ENCODE measurements around the gene SCN3B.
"Not testable (repeated sequence)": the region's sequence is repeated elsewhere in the genome, so short reads cannot be mapped to it uniquely, and the experiment has no call there.

SCN3B gene, protein sequence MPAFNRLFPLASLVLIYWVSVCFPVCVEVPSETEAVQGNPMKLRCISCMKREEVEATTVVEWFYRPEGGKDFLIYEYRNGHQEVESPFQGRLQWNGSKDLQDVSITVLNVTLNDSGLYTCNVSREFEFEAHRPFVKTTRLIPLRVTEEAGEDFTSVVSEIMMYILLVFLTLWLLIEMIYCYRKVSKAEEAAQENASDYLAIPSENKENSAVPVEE

DNA sequence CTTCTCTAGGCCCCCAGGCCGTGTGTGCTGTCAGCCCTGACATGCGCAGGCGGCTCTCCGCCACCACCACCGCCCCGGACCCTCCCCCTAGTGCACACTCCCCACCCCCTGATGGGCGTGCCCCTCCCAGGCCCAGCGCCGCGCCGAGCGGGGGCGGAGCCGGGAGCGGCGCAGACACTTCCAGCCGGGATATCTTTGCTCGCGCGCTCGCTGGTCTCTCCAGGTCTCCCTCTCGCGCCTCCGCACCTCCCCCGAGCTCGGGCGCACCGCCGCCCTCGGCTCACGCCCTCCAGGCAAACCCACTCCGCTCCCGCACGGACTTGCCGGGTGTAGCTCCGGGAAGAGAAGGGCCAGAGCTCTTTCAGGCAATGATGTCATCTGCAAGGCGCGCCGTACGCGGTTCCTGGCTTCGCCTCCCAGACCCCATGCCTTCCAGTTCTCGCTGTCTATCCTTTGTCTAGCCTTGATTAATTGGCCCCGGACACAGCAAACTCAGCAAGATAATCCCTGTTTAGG, at the start of gene SCN3B:
TSS of gene SCN3B (minus strand) at position 59 of the 516 bp plus-strand sequence. CDS start 823 bp downstream, outside the sequence.
- peak; percentile 9 for DNase-seq (ENCODE audit: low read depth)

DNA sequence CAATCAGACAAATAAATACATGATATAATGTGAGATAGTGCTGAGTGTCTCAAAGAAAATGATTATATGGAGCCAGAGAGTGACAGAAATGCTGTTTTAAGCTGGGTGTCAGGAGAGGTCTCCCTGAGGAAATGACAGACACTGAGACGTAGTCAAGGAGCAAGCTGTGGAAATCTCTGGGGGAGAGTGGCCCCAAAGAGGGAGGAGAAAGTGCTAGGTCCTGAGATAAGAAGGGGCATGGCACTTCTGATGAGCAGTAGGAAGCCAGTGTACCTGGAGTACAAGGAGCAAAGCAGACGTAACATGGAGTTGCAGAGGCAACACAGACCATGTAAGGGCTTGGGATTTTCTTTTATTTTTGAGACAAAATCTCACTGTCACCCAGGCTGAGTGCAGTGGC, 48.3 kb upstream of the SCN3B start:
- no peak for DNase-seq (ENCODE audit: low read depth)

DNA sequence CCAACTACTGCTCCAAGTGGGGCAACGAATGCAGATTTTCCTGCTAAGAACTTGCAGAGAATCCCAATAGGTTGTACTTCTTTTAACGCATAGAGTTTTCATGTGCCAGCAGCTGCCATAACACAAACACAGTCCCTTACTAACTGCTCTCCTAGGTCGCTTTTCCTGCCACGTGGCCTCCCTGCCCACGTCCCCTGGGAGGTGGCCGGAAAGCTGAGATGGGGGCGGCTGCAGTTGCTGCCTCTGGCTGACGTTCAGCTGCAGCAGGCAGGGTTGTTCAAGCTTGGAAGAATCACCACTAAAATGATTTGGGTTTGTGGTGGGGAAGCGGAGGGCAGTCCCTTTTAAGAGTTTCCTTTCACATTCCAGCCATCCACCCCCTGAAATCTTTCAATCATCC, 47.7 kb upstream of the SCN3B start:
- no peak for DNase-seq (ENCODE audit: low read depth)

DNA sequence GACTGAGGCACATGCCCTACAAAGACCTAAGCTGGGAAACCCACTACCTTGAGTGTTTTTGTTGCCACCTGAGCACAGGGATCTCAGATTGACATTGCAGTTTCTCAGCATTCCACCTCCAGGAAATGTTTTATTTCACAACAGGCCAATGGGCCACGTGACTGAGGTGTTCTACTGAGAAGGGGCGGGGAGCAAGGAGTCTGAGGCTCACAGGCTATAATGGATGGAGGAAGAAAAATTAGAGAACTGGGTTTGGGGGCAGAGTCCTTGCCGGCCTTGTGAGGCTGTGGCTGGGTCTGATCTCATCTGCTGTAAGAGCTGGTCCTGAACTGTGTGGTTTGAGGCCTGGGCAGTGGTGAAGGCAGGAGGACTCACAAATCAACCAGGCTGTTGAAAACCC, 46.3 kb upstream of the SCN3B start:
- no peak for DNase-seq (ENCODE audit: low read depth)

DNA sequence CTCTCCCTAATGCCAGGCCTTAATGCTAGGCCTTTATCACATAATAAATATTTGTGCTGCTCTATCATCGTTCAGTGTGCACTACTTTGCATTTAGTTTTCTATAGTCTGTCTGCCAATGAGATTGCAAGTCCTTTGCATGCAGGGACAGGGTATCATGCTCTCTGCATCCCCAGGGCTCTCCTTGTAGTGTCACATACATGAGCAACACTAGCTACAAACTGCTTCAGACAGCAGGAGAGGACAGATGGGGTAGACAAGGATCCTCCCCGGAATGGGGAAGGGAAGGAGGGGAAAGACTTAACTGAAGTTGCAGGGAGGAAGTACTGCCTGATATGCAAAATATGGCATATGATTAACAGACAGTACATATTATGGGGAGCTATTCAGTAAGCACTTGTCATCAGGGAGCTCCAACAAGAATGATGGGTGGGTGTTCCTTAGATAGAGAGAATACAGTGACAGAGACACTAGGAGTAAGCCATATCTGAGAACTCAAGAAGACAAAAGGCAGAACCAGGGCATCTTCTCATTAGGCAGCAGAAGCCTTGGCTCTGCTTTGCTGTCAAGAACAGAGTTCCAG, 44.2 kb upstream of the SCN3B start:
- DNase-seq (ENCODE audit: low read depth): no peak

DNA sequence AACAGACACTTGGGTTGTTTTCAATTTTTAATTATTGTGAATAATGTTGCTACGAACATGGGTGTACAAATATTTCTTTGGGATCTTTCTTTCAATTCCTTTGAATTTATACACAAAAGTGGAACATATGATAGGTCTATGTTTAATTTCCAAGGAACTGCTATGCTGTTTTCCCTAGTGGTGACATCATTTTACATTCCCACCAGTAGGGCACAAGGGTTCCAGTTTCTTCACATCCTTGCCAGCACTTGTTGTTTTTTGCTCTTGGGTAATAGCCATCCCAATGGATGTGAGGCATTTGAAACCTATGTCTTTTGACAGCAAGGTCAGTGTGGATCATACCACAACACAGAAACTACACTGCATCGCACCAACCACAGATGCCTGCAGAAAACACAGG, 41.8 kb upstream of the SCN3B start:
- DNase-seq (ENCODE audit: low read depth): no peak

DNA sequence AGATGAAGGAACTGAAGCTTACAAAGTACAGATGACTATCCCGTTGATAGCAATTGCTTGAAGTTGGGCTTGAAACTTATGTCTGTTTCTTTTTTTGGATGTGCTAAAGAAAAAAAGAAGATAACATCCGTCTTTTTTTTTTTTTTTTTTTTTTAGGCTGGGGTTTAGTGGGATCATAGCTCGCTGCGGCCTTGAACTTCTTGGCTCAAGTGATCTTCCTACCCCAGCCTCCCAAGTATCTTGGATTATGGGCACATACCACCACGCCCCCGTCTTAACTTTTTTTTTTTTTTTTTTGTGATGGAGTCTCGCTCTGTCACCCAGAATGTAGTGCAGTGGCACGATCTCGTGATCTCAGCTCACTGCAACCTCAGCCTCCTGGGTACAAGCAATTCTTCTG, 40.8 kb upstream of the SCN3B start:
- DNase-seq (ENCODE audit: low read depth): no peak

DNA sequence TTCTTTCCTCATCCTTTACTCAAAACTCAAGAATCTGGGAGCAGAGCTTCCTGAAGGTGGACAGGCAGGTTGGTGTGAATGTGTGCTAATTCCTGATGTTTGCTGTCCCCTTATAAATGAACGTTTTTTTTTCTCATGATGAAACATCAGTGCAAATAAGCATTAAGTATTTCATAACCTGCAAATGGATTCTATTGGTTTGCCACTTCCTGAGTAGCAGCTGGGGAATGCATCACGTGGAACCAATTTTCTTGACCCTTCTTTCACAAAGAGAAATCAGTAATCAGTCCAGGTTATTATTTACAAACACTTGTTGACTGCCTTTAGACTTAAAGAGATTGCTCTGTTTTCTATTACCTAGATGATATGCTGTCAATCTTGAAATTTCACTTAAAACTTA, 40.1 kb upstream of the SCN3B start:
- DNase-seq (ENCODE audit: low read depth): no peak

DNA sequence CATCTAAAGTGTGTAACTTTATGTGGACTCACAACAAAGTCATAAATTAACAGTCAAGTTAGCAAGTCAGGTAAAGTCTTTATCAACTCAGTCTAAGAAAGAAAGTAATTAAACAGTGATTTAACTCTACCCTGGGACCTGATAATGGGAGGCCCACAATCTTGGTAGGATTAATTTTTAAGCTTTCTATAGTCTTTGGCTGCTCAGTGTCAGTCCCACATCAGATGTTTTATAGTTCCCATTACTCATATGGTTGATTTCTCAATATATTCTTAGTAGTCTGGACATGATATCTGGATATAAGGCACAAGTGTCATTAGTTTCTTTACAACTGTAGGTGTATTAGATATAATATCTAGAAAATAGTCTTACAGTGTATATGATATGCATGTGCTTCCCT, 38.5 kb upstream of the SCN3B start:
- no peak for DNase-seq (ENCODE audit: low read depth)

DNA sequence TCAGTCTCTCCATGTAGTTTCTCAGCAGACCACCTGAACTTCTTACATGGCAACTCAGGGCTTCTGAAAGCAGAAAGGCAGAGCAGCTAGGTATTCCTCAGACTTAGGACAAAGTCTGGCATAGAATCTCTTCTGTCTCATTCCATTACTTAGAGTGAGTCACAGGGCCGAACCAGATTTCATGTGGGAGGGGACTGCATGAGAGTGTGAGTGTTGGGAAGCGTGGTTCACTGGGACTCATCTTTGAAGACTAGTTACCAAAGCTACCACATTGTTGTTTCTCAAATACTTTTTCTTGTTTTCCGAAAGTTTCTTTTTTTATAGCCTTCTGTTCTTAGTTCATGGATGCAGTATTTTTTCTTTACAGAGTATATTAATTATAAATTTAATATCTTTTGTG, 36.1 kb upstream of the SCN3B start:
- peak; percentile 17 for DNase-seq (ENCODE audit: low read depth)

DNA sequence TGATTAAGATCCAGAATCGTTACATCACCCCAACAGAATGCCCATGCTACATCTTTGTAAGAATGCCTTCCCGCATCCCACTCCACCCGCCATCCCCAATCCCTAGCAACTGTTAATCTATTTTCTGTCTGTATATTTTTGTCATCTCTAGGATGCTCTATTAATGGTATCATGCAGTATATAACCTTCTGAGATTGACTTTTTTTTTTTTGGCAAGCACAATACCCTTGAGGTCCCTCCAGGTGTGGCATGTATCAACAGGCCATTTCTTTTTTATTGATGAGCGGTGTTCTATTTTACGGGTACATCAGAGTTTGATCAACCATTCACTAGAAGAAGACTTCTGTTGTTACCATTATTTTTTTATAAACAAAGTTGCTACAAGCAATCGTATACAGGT, 30.2 kb upstream of the SCN3B start:
- no peak for DNase-seq (ENCODE audit: low read depth)

DNA sequence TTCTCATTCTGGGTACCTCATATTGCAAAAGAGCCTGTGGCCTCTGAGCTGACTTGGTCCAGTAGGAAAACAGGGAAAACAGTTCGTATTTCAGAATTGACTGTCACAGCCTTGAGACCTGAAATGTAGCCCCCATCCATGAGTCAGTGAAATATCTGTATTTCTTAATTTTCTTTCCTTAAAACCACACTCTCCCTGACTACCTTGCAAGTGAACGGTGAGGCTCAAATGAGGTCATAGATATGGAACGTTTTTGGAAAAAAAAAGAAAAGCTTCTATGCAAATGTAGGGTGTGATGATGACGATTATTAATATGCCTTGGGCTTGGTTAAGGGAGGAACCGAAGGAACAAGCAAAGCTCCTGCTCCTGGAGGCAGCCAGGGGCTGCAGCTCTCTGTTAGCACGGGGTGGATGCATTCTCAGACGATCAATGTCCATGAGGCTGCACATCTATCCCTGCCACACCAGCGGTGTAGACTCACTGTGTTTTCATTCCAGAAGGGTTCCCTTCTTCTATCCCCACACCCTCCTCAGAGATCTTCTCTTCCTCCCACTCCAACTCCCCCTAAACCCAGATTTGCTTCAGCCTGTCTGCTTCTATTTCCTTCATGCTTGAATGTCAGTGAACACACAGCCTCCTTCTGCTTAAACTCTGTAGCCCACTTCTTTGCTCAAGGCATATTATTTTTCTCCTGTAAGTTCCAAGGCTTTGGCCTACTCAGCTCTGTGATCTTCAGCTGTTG, 29.2 kb upstream of the SCN3B start:
- DNase-seq (ENCODE audit: low read depth): no peak

DNA sequence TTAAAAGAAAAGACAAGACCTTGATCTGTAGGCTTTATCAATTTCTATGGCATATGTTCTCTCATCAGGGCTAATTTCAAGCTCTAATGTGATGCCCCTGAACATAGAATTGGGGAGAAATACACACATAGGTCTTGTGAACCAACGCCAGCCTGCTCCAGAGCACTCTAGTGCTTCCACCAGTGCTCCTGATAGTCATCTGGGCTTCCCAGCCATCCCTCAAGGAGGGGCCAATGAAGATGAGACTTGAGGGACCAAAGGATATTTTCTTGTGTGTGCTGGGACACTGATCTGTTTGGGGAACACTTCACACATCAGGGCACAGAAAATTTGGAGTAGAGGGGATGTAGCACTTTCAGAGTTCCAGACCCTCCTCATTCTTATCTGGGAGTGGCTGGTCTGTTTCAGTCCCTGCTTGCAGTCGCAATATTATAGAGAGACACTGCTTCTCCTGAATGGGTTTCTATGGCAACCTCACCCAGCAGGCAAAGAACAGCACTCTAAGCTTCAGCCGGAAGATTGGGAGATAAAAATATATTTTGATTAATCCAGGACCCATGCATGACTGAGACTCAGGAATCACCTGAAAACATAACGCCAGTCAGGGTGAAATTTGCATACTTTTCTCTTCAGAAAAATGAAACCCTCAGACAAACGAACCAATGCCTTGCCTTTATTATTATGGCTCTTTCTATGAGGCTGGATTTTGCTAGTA, 28.4 kb upstream of the SCN3B start:
- DNase-seq (ENCODE audit: low read depth): no peak

DNA sequence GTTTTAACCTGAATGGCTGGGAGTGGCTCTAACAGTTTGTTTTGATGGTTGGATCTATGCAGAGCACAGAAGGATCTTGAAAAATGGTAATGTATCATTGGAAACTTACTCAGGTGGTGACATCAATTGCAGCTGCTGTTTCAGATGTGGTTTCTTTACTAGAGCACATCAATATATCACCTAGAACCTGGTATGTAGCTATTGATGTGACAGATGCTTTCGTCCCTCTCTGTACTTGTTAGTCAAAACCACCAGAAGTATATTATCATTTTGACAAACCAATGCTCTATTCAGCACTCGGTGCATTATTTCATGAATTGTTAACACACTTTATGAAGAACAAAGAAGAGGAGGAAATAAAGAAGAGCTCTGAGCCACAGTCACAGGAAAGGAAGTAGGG, 26.6 kb upstream of the SCN3B start:
- no peak for DNase-seq (ENCODE audit: low read depth)

DNA sequence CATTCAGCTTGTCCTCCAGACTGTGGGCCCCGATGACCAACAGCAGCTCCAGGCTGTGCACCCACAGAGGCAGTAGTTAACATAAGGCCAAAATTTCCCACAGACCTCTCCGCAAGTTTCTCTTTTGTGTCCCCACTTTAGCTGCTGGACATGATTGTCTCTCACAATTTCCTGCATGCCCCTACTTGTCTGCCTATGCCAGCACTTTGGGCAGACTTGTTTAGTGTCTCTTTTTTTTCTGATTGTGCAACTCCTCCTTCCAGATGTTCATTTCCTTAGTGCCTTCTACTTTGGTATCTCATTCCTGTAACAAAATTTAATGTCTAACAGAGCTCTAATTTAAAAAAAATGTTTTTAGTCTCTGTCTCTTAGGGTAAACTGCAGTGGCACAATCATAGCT, 23.8 kb upstream of the SCN3B start:
- no peak for DNase-seq (ENCODE audit: low read depth)

DNA sequence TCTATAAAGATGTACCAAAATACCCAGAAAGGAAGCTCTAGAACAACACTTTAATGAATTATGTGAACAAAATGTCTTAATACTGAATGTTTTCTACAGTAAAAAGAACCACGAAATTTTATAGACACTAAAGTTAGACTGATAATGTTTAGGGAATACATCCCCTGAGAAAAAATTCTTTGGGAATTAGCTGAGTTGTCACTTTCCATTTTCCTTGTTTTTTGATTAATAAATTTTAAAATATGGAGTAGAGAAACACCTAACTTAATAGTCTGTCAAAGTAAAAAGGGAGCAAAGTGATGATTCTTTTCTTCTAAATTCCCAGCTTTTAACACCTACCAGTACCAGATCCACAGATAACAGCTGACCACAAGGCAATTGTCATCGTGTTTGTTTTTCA, 23.1 kb upstream of the SCN3B start:
- DNase-seq (ENCODE audit: low read depth): no peak

DNA sequence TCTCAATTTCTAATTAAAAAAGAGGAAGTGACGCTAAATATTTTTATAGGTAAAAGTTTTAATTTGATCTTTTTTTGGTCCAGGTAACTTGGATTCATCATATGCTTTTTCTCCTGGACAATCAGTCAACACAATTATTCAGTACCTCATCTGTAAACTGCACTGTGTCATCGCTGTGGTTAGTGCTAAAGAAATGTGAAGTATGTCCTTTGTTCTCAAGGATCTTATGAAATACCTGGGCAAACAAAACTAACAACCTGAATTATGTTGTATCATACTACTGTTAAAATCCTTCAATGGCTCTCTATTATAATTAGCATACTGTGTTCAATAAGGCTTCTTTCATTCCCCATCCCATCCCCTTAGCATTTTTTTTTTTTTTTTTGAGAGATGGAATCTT, 19.9 kb upstream of the SCN3B start:
- no peak for DNase-seq (ENCODE audit: low read depth)

DNA sequence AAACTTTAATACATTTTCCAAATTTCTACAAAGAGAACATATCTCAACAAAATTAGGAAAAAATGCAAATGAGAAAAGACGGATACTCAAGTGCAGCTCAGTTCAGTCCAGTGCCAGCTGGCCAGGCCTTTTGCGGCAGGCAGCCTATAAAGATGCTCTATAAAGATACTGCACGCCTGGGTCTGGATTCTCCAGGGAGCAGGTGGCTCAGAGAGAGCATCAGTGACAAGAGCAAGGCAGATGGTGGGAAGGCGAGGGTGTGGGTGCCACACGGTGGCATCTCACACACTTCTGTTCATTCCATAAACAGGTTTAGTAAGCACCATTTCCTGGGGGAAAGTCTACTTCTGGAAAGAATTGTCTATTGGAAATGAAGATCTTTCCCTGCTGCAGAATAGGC, 18.1 kb upstream of the SCN3B start:
- no peak for DNase-seq (ENCODE audit: low read depth)

DNA sequence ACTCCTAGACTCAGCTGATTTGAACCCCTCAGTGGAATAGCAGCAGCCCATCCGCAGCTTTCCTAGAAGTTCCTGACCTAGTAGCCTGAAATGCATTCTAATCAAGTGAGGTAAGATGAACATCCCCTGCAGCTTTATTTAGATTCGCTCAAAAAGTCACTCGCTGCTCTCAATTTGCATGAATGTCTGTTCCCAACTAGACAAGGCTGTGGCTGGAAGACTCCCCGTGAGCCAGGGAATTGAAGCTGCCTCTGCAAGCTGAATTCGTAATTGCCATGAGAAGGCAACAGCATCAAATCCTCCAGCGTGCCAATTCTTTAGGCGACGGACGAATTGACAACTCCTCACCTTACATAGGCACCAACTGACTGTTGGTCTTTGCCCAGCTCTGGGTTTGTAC, 17.1 kb upstream of the SCN3B start:
- DNase-seq (ENCODE audit: low read depth): no peak

DNA sequence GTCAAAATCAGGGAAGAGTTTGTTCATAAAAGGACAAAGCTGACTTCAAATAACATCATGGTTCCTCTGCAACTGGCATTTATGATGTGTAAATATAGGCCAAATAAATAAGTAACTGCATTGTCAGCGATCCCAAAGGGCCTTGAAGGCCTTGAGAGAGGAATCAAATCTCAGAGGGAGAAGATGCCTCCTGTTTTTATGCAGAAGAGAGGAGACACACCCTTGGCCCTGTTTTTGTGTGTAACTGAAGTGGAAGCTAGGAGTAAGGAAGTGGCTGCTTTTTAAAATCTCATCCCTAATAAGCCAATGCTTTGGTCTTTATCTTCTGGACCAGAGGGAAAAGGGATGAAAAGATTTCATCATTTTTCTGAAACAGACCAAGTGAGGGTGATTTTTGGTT, 15.7 kb upstream of the SCN3B start:
- no peak for DNase-seq (ENCODE audit: low read depth)

DNA sequence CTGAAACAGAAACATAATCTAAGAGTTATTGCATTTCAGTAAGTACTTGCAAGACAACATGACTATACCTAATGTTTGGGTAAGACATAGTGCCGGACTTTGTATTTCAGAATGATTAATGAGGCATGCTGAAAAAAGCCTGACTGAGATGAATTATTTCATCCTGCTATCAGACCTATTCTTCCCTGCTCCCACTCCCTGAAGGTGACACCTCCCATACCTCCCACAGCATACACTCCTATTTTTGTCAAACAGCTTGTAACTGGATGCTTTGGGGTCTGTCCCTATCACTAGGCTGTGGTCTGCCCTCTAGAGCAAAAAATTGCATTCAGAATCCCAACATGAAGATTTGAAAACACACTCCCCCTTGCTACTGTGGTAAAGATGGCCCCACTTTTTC, 10.9 kb upstream of the SCN3B start:
- DNase-seq (ENCODE audit: low read depth): no peak

DNA sequence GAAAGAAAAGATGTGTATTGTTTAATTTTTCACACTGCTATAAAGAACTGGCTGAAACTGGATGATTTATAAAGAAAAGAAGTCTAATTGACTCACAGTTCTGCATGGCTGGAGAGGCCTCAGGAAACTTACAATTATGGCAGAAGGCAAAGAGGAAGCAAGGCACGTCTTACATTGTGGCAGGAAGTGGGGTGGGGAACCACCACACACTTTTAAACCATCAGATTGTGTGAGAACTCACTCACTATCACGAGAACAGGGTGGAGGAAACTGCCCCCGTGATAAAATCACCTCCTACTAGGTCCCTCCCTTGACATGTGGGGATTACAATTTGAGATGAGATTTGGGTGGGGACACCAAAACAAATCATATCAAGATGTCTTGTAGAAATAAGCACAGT, 5.5 kb upstream of the SCN3B start:
- DNase-seq (ENCODE audit: low read depth): not testable (repeated sequence)

DNA sequence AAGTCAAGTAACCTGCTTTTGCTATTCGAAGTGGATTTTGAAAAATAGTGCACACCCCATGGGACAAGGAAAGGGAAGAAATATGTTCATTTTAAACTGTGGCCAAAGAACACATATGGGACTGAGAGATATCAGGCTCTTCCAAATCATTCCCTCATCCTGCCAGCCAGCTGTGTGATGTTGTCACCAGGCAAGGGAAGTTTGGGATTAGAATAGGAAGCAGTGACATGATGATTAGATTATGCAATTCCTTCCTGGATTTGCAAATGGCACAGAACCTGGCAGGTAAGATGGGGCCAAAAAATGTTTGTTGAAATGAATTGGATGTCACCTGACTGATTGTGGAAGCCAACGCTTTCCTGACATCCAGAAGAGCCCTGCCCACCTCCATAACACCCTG, 4.9 kb upstream of the SCN3B start:
- DNase-seq (ENCODE audit: low read depth): no peak

Data from GM04504 (cell line).